Caco-2 (cell line): ENCODE measurements around the gene KLK2. TPM values are rescaled to one million over a fixed set of nuclear protein-coding genes. Genes with fewer than 3 reads are reported as not detected.
A peak's percentile ranks its signal among the peaks of the same experiment; 100 is the strongest.

Experiments used
- BruUV-seq: library from RNA; stranded (reverse); fragments of 400-500 nt; replicated peaks from 2 replicates; lab custom pipeline; 2021; lab: Mats Ljungman, UMichigan
- CTCF ChIA-PET: fragments of 300-600 bp; sonication (Branson Sonifier 250); formaldehyde crosslinking; loops from one replicate; lab custom pipeline; 2022; ENCODE audit warnings: antibody characterized with exemption; lab: Charles Lee
- POLR2A ChIA-PET: fragments of 300-600 bp; sonication (Branson Sonifier 250); formaldehyde crosslinking; loops from one replicate; lab custom pipeline; 2022; ENCODE audit warnings: antibody characterized with exemption; lab: Charles Lee
- DNase-seq, 2 experiments: peaks; one replicate each; pipeline versions ENCODE4 v3.0.0 to v3.0.0-alpha.2; 2020 to 2022
- H3K27me3 ChIP-seq: replicated peaks from 2 replicates; pipeline ENCODE4 v1.6.0; 2011; ENCODE audit warnings: low read length; ENCODE audit not compliant: control insufficient read depth, insufficient read depth
- H3K36me3 ChIP-seq: 2 replicates; pipeline ENCODE4 v1.5.1; 2011; ENCODE audit warnings: low read length; ENCODE audit not compliant: control insufficient read depth, insufficient read depth
- H3K4me1 ChIP-seq: fragments of 250-450 bp; sonication (Bioruptor Pico); 2 replicates; pipeline ENCODE4 v1.5.1; 2020; ENCODE audit warnings: mild to moderate bottlenecking
- H3K4me3 ChIP-seq: 2 replicates; pipeline ENCODE4 v1.5.1; 2011; ENCODE audit warnings: low read depth, mild to moderate bottlenecking, control low read depth, low read length
- H3K9me3 ChIP-seq: fragments of 250-450 bp; sonication (Bioruptor Pico); 2 replicates; pipeline ENCODE4 v1.5.1; 2020; ENCODE audit warnings: mild to moderate bottlenecking, moderate library complexity
- H3K27ac Mint-ChIP-seq: one replicate; pipeline ENCODE4 v1.8.0; 2022; ENCODE audit warnings: mixed read lengths; ENCODE audit not compliant: unreplicated experiment
- H3K27me3 Mint-ChIP-seq: one replicate; pipeline ENCODE4 v1.8.0; 2022; ENCODE audit warnings: mixed read lengths; ENCODE audit not compliant: insufficient read depth, unreplicated experiment
- H3K36me3 Mint-ChIP-seq: one replicate; pipeline ENCODE4 v1.8.0; 2022; ENCODE audit warnings: mild to moderate bottlenecking, mixed read lengths; ENCODE audit not compliant: insufficient read depth, unreplicated experiment
- H3K4me1 Mint-ChIP-seq: one replicate; pipeline ENCODE4 v1.8.0; 2022; ENCODE audit warnings: low read depth, mixed read lengths; ENCODE audit not compliant: unreplicated experiment
- H3K4me3 Mint-ChIP-seq: one replicate; pipeline ENCODE4 v1.8.0; 2022; ENCODE audit warnings: mild to moderate bottlenecking, moderate library complexity, mixed read lengths; ENCODE audit not compliant: unreplicated experiment
- H3K9me3 Mint-ChIP-seq: one replicate; pipeline ENCODE4 v1.8.0; 2022; ENCODE audit warnings: mixed read lengths; ENCODE audit not compliant: unreplicated experiment
- intact Hi-C: fragments of 100-400 bp; cut with micrococcal nuclease; formaldehyde crosslinking; loops from one replicate; pipeline ENCODE4 v1.10.0; 2022; ENCODE audit not compliant: unreplicated experiment
- total RNA-seq: library from RNA; stranded (reverse); gene quantifications from 2 replicates; pipeline ENCODE4 v1.2.3, GENCODE V29; 2022
- TF ChIP-seq, protein P1 (sequence below), 2 experiments: fragments of 200-600 bp in 1 of 2; IDR thresholded peaks; 1 replicate in 1 of 2; 2 replicates in 1 of 2; pipeline versions ENCODE4 v1.5.1 to v1.8.0; 2011 to 2022; ENCODE audit warnings: antibody characterized with exemption in 1 of 2, control low read depth in 1 of 2, inconsistent platforms in 1 of 2, low read depth in 1 of 2, low read length in 1 of 2, mild to moderate bottlenecking in 1 of 2, moderate library complexity in 1 of 2; ENCODE audit not compliant: insufficient read depth in 1 of 2, severe bottlenecking in 1 of 2, unreplicated experiment in 1 of 2

KLK2 gene
- total RNA-seq, 1 experiment from 2014 or later = not detected

DNA sequence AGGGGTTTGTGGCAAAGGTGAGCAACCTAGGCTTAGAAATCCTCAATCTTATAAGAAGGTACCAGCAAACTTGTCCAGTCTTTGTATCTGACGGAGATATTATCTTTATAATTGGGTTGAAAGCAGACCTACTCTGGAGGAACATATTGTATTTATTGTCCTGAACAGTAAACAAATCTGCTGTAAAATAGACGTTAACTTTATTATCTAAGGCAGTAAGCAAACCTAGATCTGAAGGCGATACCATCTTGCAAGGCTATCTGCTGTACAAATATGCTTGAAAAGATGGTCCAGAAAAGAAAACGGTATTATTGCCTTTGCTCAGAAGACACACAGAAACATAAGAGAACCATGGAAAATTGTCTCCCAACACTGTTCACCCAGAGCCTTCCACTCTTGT, 3.8 kb upstream of the KLK2 start:
- Mint-ChIP-seq H3K27me3 (peaks cover 23% of the 10 kb centered on the region), H3K4me1 (no peaks in the 10 kb centered on the region)

DNA sequence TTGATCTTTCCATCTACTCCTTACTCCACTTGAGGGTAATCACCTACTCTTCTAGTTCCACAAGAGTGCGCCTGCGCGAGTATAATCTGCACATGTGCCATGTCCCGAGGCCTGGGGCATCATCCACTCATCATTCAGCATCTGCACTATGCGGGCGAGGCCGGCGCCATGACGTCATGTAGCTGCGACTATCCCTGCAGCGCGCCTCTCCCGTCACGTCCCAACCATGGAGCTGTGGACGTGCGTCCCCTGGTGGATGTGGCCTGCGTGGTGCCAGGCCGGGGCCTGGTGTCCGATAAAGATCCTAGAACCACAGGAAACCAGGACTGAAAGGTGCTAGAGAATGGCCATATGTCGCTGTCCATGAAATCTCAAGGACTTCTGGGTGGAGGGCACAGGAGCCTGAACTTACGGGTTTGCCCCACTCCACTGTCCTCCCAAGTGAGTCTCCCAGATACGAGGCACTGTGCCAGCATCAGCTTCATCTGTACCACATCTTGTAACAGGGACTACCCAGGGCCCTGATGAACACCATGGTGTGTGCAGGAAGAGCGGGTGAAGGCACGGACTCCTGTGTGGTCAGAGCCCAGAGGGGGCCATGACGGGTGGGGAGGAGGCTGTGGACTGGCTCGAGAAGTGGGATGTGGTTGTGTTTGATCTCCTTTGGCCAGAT, 2.7 kb upstream of the KLK2 start:
- TF ChIP-seq, protein P1, sequence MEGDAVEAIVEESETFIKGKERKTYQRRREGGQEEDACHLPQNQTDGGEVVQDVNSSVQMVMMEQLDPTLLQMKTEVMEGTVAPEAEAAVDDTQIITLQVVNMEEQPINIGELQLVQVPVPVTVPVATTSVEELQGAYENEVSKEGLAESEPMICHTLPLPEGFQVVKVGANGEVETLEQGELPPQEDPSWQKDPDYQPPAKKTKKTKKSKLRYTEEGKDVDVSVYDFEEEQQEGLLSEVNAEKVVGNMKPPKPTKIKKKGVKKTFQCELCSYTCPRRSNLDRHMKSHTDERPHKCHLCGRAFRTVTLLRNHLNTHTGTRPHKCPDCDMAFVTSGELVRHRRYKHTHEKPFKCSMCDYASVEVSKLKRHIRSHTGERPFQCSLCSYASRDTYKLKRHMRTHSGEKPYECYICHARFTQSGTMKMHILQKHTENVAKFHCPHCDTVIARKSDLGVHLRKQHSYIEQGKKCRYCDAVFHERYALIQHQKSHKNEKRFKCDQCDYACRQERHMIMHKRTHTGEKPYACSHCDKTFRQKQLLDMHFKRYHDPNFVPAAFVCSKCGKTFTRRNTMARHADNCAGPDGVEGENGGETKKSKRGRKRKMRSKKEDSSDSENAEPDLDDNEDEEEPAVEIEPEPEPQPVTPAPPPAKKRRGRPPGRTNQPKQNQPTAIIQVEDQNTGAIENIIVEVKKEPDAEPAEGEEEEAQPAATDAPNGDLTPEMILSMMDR (IDR thresholded peaks at IDR 0.05; ENCODE audit: insufficient read depth in 1 of 2, low read depth in 1 of 2, low read length in 1 of 2, severe bottlenecking in 1 of 2, unreplicated experiment in 1 of 2) = no peak
- H3K27me3 Mint-ChIP-seq = peaks cover 17% of the 10 kb centered on the region
- H3K36me3 ChIP-seq = no peaks in the 10 kb centered on the region
- H3K27ac Mint-ChIP-seq = no peak overlapping the region
- DNase-seq = peak in 1 of 2 experiments; percentile 13
- no peaks in the 10 kb centered on the region for H3K9me3 ChIP-seq
- H3K4me3 Mint-ChIP-seq = no peak overlapping the region
- POLR2A ChIA-PET = no interaction called here
- H3K4me1 Mint-ChIP-seq = no peaks in the 10 kb centered on the region
- CTCF ChIA-PET = no interaction called here
- no peaks in the 10 kb centered on the region for H3K4me1 ChIP-seq
- BruUV-seq = no TSS peak
- no peaks in the 10 kb centered on the region for H3K36me3 Mint-ChIP-seq
- H3K4me3 ChIP-seq = no peak overlapping the region
- no peaks in the 10 kb centered on the region; the same call in 1 of the 2 replicates for H3K27me3 ChIP-seq
- intact Hi-C loops = no loop called here
- no peaks in the 10 kb centered on the region for H3K9me3 Mint-ChIP-seq

More for the DNA sequence above, 3.8 kb upstream of the KLK2 start:
- H3K36me3 ChIP-seq = no peaks in the 10 kb centered on the region
- no peaks in the 10 kb centered on the region for H3K9me3 ChIP-seq
- TF ChIP-seq, protein P1 (IDR thresholded peaks at IDR 0.05; ENCODE audit: insufficient read depth in 1 of 2, low read depth in 1 of 2, low read length in 1 of 2, severe bottlenecking in 1 of 2, unreplicated experiment in 1 of 2) = no peak
- no peaks in the 10 kb centered on the region for H3K9me3 Mint-ChIP-seq
- intact Hi-C loops = no loop called here
- CTCF ChIA-PET = no interaction called here
- H3K27me3 ChIP-seq = no peaks in the 10 kb centered on the region; the same call in 1 of the 2 replicates
- POLR2A ChIA-PET = no interaction called here
- H3K27ac Mint-ChIP-seq = no peak overlapping the region
- no peaks in the 10 kb centered on the region for H3K36me3 Mint-ChIP-seq
- no peaks in the 10 kb centered on the region for H3K4me1 ChIP-seq
- no peak overlapping the region for H3K4me3 Mint-ChIP-seq
- no peak for DNase-seq
- BruUV-seq = no TSS peak
- no peak overlapping the region for H3K4me3 ChIP-seq

DNA sequence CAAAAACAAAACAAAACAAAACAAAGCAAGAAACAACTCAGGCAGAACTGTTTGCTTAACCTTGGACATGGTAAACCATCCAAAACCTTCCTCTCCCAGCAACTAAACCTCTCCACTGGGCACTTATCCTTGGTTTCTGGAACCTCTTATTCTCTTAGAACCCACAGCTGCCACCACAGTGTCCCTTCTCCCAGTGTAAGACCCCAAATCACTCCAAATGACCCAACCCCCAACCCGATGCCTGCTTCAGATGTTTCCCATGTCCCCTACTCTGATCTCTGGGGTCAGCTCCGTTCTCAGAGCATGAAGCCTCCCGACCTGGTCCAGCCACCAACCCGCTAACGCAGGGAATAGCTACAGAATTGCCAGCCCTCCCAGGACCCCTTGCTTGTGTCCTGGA, 972 bp downstream of the KLK2 start:
- H3K9me3 ChIP-seq = no peaks in the 10 kb centered on the region
- POLR2A ChIA-PET = no interaction called here
- Mint-ChIP-seq H3K27ac (no peak overlapping the region), H3K27me3 (peaks cover 12% of the 10 kb centered on the region), H3K4me1 (no peaks in the 10 kb centered on the region), H3K36me3 (no peaks in the 10 kb centered on the region), H3K9me3 (no peaks in the 10 kb centered on the region), H3K4me3 (no peak overlapping the region)
- intact Hi-C loops = no loop called here
- no peak overlapping the region for H3K4me3 ChIP-seq
- no peaks in the 10 kb centered on the region; the same call in 1 of the 2 replicates for H3K27me3 ChIP-seq
- TF ChIP-seq, protein P1 (IDR thresholded peaks at IDR 0.05; ENCODE audit: insufficient read depth in 1 of 2, low read depth in 1 of 2, low read length in 1 of 2, severe bottlenecking in 1 of 2, unreplicated experiment in 1 of 2) = no peak
- DNase-seq = no peak
- CTCF ChIA-PET = no interaction called here
- no TSS peak for BruUV-seq
- H3K4me1 ChIP-seq = no peaks in the 10 kb centered on the region
- no peaks in the 10 kb centered on the region for H3K36me3 ChIP-seq
